GM10266 (cell line): ENCODE measurements around the gene GDPD3.

Experiments
- DNase-seq: peaks from one replicate; pipeline ENCODE4 v3.0.0; 2012; ENCODE audit errors: extremely low spot score
- TF ChIP-seq, protein P1 (sequence below): IDR thresholded peaks from 2 replicates; pipeline ENCODE4 v1.5.1; 2012; ENCODE audit warnings: mild to moderate bottlenecking, low read depth; ENCODE audit not compliant: control insufficient read depth, insufficient read depth; ENCODE audit errors: missing control alignments

The GDPD3 gene

DNA sequence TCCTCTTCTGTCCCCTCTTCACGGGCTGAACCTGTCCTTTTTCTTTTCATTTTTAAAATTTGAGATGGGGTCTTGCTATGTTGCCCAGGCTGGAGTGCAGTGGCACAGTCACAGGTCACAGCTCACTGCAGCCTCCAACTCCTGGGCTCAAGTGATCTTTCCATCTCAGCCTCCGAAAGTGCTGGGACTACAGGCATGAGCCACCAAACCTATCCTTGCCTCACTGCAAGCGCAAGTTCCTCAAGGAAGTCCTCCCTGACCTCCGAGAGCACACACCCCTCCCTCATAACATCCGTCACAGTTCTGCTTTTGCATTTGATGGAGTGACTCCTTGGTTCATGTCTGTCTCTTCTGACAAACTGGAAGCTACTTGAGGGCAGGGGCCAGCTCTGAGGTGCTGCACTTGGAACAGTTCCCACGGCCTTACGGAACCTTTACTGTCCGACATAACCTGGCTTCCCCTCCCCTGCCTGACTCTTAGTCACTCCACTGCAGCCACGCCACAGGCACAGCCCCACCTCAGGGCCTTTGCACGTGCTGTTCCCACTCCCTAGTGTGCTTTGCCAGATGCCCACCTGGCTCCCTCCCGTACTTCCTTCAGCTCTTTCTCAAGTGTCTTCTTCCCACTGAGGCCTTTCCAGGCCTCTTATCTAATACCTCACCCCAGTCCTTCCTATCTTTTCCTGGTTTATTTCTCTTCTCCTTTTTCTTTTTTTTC lies 26.0 kb downstream of the GDPD3 start:
- no peak for DNase-seq
- TF ChIP-seq, protein P1, sequence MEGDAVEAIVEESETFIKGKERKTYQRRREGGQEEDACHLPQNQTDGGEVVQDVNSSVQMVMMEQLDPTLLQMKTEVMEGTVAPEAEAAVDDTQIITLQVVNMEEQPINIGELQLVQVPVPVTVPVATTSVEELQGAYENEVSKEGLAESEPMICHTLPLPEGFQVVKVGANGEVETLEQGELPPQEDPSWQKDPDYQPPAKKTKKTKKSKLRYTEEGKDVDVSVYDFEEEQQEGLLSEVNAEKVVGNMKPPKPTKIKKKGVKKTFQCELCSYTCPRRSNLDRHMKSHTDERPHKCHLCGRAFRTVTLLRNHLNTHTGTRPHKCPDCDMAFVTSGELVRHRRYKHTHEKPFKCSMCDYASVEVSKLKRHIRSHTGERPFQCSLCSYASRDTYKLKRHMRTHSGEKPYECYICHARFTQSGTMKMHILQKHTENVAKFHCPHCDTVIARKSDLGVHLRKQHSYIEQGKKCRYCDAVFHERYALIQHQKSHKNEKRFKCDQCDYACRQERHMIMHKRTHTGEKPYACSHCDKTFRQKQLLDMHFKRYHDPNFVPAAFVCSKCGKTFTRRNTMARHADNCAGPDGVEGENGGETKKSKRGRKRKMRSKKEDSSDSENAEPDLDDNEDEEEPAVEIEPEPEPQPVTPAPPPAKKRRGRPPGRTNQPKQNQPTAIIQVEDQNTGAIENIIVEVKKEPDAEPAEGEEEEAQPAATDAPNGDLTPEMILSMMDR, result no peak

DNA sequence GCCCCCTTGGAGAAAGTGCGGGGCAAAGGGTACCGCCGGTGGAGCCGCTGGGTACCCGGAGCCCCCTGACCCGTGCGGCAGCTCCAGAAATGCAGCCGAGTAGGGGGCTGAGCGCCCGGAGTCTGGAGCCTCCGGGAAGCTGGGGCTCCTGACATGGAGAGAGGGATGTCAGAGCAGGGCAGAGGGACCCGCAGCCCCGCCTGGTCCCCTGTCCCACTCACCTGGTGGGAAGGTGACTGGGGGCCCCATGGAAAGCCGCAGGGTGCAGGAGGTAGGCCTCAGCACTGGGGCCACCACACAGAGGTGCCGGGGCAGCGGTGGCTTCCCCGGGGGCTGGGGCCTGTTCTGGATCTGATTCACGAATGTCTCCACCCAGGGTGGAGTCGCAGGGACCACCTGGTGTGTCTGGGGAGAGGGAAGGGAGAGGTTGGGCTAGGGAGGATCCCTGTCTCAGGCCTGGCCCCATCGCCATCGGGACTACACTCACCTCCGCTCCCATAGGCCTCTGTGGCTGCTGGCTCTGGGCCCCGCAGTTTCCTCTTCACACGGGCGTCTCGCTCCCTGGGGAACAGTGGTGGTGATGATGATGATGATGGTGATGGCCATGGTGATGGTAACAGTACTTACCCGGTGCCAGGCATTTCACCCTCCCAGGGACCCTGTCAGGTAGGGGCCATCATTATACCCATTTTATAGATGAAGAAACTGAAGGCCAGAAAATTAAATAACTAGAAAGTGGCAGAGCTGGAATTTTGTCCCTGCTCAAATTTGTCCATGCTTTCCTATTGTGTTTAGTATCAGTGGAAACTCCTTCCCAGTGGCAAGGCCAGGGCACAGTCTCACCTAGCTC lies 26.8 kb downstream of the GDPD3 start:
- DNase-seq, result no peak
- TF ChIP-seq, protein P1, result no peak

GRCh38 chr16:30085820-30086219 lies 27.5 kb downstream of the GDPD3 start:
- TF ChIP-seq, protein P1, result no peak

GRCh38 chr16:30085247-30085646 lies 28.1 kb downstream of the GDPD3 start:
- no peak for DNase-seq
- TF ChIP-seq, protein P1, result no peak

More at GRCh38 chr16:30085820-30086219, 27.5 kb downstream of the GDPD3 start:
- DNase-seq, result no peak

GRCh38 chr16:30084816-30085159 lies 28.5 kb downstream of the GDPD3 start:
- TF ChIP-seq, protein P1, result no peak
- no peak for DNase-seq

DNA sequence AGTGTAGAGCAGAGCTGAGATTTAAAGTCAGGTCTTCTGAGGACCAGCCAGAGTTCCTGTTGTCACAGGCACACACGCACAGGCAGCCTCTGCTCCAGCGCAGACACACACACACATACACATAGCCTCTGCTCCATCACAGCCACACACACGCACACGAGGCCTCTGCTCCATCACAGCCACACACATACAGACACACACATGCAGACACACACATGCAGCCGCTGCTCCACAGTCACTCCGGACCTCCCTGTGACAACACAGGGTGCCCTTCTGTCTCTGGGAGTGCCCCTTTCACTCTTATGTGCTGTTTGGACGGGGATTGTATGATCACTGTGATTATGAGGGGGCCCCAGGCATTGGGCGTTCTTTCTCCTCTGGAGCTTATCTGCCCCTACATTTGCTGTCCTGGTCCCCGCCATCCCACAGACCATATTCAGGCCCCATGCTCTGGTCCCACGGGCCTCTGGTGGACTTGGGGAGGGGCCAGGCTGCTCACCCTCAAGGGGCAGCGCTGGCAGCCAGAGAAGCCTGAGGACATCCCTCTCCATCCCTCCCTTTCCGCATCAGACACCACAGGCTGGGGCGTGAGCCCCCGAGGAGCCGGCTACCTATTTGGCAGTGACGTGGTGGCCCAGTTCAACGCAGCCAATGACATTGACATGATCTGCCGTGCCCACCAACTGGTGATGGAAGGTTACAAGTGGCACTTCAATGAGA lies 29.1 kb downstream of the GDPD3 start:
- TF ChIP-seq, protein P1, result no peak
- DNase-seq, result no peak
